Epithelial cell of proximal tubule (primary cell): ENCODE data around the gene SUPT3H. TPM values are rescaled to one million over a fixed set of nuclear protein-coding genes. Genes with fewer than 3 reads are reported as not detected.
"Not testable (repeated sequence)": the region's sequence is repeated elsewhere in the genome, so short reads cannot be mapped to it uniquely, and the experiment has no call there.

Source experiments
- DNase-seq: peaks from one replicate; pipeline ENCODE4 v3.0.0-alpha.2; 2011; ENCODE audit warnings: low read depth
- H3K4me3 ChIP-seq: 2 replicates; pipeline ENCODE4 v1.5.1; 2011; ENCODE audit warnings: low read depth, mild to moderate bottlenecking, low read length
- CTCF ChIP-seq: conservative IDR thresholded peaks from 2 replicates; pipeline ENCODE4 v1.5.1; 2012; ENCODE audit warnings: low read depth, mild to moderate bottlenecking, low read length
- total RNA-seq: library from RNA; depleted of rRNA; stranded (reverse); fragments of >200 nt; gene quantifications from 2 replicates; pipeline ENCODE4 v1.2.3, GENCODE V29; 2015

SUPT3H gene
- total RNA-seq, 1 donor from 2014 or later, result 11.5 TPM

DNA sequence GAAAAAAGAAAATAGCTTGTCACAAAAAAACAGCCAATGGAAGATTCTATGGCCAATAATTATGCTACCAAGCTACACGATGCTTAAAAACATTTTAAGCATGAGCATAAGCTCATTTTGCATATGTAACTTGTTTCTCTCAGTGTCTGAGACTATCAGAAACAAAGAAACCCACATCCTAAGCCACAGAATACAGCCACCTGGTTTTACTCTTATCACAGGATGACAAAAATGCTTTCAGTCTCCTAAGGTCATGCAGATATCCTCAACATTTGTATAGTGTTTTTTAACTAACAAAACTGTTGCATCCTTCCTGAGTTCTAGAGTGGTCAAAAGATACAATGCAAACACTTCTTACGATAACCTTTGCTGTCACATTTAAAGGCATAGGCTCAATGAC lies 221.7 kb downstream of the SUPT3H start:
- H3K4me3 ChIP-seq, result no peak overlapping the region
- no peak for TF ChIP-seq CTCF
- no peak for DNase-seq

GRCh38 chr6:45155341-45155894 lies 222.3 kb downstream of the SUPT3H start:
- TF ChIP-seq CTCF, result no peak
- no peak for DNase-seq
- no peak overlapping the region for H3K4me3 ChIP-seq

GRCh38 chr6:45154679-45155078 lies 223.1 kb downstream of the SUPT3H start:
- DNase-seq, result no peak
- no peak overlapping the region for H3K4me3 ChIP-seq
- no peak for TF ChIP-seq CTCF

- no peak for DNase-seq
- H3K4me3 ChIP-seq, result no peak overlapping the region
- no peak for TF ChIP-seq CTCF
Observed at GRCh38 chr6:45148711-45149341, 228.9 kb downstream of the SUPT3H start.

DNA sequence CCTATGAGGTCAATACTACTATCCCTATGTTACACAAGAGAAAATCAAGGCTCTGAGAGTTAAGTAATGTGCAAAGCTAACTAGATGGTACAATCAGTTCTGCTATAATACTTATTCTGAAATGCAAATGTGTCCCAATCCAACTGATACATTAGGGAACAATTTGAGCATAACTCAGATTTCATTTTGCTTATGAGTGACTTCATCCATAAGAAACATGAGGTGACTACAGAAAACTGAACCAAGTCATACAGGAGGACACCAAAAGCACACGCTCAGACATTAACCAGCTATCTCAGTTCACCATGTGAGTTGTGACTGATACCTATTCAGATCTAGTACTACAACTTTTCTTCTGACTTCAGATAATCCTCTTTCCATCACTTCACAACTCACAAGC lies 229.5 kb downstream of the SUPT3H start:
- no peak for DNase-seq
- H3K4me3 ChIP-seq, result no peak overlapping the region
- TF ChIP-seq CTCF, result no peak

GRCh38 chr6:45145658-45146057 lies 232.1 kb downstream of the SUPT3H start:
- not testable (repeated sequence) for H3K4me3 ChIP-seq, DNase-seq

GRCh38 chr6:45138765-45139164 lies 239.0 kb downstream of the SUPT3H start:
- no peak for TF ChIP-seq CTCF
- H3K4me3 ChIP-seq, result no peak overlapping the region
- no peak for DNase-seq
